Measurements from ENCODE around the gene ATXN3.

The ATXN3 gene

GRCh38 chr14:92010644-92011043 lies 95.7 kb downstream of the ATXN3 start:
- Mint-ChIP-seq H3K36me3 (peaks cover 52% of the 10 kb centered on the region), H3K27ac (no peak overlapping the region), H3K4me3 (no peak overlapping the region), H3K27me3 (no peaks in the 10 kb centered on the region), H3K4me1 (peaks cover 13% of the 10 kb centered on the region), H3K9me3 (no peaks in the 10 kb centered on the region)
- DNase-seq = no peak
- CTCF ChIA-PET = no interaction called here

- H3K4me3 Mint-ChIP-seq = no peak overlapping the region
- no peak for DNase-seq
- CTCF ChIA-PET = interaction anchor here (1.4 kb wide), 1 partner anchor 13 kb away, joined by 4 read pairs; no protein-coding TSS in a partner anchor
- no peak overlapping the region for H3K27ac Mint-ChIP-seq
- H3K27me3 Mint-ChIP-seq = no peaks in the 10 kb centered on the region
- H3K9me3 Mint-ChIP-seq = no peaks in the 10 kb centered on the region
- peaks cover 59% of the 10 kb centered on the region for H3K36me3 Mint-ChIP-seq
- H3K4me1 Mint-ChIP-seq = peaks cover 24% of the 10 kb centered on the region
Measured at GRCh38 chr14:92009604-92010003, 96.8 kb downstream of the ATXN3 start.
